GM10847 (cell line): Measurements from ENCODE around the gene CRADD.

Source experiments
- POLR2A ChIP-seq: IDR thresholded peaks from 2 replicates; pipeline ENCODE4 v1.6.1; 2011; ENCODE audit not compliant: insufficient read length; ENCODE audit errors: extremely low read depth

The CRADD gene

DNA sequence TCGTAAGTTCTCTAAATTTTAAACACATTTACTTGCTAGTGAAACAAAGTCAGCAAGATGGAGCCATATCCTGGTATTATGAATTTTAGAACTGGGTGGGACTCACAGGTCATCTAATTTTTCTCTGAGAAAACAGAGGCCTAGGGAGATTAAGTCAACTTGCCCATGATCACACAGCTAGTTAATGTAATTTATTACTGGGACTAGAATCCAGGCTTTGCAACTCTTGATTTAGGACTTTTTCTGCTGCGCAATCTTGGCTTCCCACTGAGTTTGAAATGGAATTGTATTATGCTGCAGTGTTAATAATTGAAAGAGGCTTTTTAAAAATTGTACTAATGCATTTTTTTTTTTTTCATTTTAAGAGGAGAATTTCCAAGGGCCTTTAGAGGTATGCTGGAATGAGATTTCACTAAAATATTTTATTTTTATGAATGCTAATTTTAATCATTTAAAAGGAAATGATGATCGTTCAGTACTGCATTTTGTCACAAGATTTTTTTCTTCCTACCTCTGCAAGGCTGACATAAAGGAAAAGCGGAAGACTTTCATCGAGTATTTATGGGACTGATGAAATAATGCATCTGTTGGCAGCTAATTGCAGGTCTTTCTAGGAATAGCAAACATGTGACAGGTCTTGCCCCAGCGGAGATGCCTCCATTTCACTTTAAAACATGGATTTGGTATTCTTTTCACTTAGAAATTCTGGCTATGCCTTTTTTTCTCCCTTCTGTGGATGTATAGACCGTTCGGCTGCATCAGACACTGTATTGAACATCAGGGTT is 9.6 kb downstream of the CRADD start:
- no peak for TF ChIP-seq POLR2A

DNA sequence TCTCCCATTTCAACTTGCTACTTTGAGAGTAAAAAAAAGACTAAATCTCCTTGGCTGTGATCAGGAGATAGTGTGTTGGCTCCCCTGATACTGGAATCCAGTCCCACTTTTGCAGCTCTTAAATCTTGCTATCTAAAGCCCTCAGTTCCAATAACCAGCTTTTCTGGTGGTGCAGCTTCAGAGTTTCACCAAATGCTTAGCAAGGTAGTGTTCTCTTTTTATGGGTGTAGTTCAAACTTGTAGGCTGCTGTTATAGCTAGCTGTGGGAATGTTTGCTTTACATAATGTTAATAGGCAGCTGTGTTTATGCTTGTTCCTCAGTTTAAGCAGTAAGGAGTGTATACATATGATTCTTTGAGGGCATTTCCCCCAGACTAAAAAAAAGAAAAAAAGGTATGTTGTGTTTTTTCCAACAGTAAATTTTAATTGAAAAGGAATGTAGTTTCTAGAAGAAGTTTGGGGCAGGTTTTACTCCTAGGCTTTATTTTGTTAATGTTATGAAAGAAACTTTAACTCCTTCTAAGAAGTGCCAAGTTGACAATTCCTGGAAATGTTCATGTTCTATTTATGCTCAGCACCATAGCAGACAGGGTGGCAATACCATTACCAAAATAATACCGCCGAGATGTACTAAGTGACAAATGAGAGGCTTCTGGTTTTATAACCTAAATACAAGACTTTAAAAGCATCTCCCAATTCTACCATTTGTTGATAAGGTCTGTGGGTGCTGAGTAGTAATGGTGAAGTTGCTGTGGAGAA is 12.1 kb downstream of the CRADD start:
- TF ChIP-seq POLR2A = no peak

DNA sequence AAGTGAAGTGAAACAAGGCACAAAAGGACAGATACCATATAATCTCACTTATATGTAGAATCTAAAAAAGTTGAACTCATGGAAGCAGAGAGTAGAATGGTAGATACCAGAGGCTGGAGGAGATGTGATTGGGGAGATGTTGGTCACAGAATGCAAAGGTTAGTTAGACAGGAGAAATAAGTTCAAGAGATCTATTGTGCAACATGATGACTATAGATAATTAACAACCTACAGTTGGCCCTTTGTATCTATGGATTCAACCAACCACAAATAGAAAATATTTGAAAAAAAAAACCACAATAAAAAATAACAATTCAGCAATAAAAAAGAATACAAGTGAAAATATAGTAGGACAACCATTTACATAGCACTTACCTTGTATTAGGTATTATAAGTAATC is 19.3 kb downstream of the CRADD start:
- TF ChIP-seq POLR2A = no peak

DNA sequence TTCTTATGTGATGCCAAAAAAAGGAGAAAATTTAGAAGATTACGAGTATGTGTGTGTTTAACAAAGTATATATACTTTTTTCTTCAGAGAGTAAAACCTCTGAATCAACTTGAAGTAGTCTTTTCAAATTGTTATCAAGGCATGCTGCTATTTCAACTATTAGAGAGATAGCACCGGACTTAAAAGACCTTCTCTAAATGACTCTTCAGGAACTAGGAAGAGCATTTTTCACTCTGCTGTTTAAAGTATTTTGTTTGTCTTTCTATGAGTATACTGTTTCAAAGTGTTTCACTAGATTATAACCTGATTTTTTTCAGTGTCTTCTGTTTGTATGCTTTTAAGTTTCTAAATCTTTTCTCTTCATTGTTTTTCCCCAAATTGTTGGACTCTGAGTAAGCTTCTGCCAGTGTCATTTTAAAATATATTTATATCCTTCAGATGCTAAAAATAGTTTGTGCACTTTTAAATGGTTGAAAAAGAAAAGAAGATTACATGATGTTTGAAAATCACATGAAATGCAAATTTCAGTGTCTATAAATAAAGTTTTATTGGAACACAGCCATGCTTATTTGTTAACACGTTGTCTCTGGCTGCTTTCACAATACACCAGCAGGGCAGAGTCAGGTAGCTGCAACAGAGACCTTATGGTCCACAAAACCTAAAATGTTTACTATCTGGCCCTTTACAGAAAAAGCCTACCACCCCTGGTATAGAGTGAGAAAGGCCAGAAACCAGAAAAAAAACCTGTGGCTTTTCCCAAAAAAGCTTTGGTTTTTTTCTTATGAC is 21.3 kb downstream of the CRADD start:
- TF ChIP-seq POLR2A = no peak

DNA sequence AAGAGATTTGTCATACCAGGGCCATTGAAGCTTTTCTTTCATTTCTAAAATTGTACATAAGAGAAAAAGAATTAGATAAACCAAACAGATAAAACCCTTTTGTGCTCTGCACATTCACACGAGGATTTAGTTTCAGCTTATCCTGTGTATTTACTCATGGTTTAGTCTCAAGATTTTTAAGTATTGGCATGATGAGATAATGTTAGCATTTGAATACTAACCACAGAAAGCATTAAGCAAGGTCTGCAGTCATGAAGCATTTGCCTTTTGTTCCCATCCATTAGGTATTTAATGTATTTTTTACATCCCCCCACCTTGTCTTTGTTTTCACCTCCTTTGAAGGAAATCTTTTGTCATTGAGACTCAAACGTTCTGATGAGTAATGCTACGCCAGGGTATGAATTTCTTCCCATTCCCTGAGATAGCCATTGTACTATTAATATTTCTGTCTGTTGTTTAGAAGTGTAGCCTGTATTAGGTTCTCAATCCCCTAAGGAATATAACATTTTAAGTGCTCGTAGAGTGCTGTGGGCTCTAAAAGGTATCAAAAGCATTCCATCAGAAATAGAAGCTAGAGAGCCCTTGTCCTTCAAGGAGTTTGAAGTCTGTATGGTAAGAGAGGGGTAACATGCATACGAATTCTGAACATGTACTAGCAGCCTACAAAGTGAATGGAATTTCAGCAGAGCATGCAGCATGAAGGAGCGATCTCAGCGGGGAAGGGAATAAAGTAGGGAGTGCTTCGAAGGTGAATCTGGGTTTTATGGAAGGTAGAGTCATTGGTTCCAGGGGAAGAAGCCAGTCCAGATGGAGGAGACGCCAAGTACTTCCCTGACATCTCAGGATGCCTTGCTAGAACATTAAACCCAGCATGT is 22.3 kb downstream of the CRADD start:
- TF ChIP-seq POLR2A = no peak

DNA sequence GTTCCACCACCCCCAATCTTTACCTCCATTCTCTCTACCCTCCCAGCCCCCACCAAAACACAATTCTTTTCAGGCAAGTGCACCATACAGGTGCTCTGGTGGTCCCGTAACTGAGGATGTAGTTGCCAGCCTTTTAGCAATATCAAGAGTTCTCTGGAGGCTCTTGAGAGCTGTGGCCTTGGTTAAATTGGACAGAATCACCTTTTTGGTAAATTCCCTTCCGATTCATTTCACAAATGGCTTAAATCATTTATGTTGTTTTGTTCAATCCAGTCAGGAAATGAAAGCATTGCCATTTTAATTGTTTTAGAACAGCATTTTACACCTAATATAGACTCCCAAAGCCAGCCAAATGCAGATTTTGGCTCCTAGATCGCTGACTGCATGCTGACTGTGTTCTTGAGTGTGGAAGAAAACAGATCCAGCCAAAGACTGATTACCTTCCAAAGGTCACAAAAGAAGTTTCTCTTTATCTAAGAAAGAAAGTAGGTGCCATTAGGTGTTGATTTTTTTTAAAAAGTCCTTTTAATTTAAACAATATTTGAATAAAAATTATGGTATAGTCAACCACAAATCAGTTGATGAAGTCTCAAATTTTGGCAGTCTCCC is 25.6 kb downstream of the CRADD start:
- no peak for TF ChIP-seq POLR2A

DNA sequence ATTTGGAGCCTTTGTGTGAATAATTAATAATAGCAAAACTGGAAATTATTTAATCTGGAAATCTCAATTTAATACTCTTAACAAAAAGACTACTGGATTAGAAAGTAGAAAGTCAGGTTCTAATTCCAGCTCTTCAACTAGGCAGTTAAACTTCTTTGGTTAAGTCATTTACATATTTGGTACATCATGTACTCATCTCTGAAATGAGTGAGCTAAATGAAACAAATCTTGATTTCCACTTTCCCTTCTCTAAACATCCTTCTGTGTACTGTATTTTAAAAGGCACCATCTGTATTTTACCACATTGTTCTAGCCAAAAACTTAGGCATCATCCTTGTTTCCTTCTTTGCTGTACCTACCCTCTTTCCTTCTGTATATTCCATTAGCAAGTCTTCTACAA is 26.9 kb downstream of the CRADD start:
- no peak for TF ChIP-seq POLR2A

DNA sequence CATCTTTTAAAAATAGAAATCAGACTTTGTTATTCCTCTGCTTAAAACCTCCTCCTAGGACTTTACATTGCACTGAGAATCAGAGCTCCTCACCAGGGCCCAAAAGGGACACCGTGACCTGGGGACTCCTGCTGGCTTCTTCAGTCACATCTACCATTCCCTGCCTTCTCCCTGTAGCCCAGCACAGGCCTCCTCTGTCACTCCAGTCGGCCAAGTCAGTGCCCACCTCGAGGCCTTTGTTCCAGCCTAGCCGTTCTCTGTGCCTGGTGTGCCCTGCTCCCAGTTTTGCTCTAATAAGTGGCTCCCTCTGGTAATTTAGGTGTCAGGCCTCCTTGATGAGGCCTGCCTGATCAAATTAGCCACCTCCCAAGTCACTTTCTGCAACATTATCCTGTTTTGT is 27.4 kb downstream of the CRADD start:
- TF ChIP-seq POLR2A = no peak

DNA sequence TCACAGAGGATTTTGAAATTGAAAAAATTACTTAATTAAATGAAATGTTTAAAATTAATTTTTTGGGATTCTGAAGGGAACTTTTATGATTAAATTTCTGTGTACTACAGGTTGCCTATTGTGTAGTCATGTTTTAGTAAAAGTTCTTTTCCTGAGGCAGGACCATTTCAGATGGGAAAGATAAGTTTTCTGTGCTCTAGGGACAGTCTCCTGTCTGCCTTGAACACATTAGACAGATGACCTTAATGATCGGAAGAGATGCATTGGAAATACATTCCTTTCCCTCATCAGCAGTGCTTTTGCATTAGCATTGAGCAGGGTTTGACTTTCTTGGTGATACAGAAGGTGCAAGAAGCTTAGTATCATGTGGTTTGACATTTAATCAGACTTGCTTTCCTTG is 28.1 kb downstream of the CRADD start:
- TF ChIP-seq POLR2A = no peak

DNA sequence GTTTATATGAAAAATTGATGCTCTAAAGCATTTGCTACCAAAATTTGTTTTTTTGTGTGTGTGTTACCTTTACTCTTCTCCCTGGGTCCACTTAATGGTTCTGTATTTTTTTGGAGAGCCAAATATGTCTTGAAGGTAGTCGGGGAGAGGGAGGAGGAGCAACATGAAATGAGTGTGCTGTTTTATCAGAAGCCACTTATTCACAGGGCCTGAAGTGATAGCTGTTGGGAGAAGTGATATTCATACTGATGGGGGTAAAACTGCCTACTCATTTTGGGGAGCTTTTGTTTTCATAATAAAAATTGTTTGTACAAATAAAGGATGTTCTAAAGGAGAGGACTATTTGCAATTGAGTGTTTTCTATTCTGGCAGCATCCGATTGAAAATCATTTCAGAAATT is 29.2 kb downstream of the CRADD start:
- TF ChIP-seq POLR2A = no peak

DNA sequence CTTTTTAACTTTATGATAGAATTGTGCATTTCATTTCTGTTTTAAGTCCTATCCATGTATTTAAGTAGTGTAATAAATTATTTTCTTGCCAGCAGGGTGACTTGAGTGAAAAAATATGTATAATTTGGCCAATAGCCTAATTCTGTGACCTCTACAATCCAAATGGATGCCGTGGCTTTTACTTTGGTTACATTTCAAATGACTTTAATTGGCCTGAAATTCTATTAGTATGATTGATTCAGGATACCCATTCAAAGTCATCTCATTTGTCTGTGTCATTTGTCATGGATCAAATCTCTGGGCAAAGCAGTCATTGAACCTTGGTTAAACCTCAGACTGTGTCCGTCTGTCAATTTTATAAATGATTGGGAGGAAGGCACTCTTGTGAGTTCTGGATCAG is 29.6 kb downstream of the CRADD start:
- TF ChIP-seq POLR2A = no peak

DNA sequence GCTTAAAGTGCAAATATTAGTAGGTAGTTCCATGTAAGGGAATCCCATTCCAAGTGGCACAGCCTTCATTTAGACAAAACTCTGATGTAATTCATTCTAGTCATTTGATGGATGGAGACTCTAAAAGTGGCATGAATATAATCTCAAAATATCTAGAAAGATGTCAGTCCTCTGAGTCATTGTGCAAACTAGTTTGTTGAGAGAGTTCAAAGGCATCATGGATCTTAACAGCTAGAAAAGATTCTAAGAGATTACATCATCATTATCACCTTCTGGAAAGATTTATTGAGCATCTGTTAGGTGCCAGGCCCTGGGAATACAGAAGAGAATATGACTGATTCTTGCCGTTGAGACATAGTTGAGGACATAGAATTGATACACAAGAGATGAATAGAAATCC is 30.7 kb downstream of the CRADD start:
- TF ChIP-seq POLR2A = no peak

DNA sequence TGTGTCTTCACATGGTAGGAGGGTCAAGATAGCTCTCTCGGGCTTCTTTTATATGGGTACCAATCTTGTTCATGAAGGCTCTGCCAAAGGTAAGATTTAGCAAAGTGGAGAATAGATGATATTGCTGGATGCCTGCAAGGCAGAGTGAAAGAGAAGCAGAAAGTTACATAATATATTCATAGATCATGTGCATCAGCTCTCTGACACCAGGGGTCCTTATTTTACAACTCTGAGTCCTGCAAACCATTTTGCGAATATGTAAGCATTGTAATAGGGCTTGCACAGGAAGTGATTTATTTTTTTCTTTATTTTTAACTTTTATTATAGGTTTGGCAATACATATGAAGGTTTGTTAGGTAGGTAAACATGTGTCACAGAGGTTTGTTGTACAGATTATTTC is 31.8 kb downstream of the CRADD start:
- no peak for TF ChIP-seq POLR2A

DNA sequence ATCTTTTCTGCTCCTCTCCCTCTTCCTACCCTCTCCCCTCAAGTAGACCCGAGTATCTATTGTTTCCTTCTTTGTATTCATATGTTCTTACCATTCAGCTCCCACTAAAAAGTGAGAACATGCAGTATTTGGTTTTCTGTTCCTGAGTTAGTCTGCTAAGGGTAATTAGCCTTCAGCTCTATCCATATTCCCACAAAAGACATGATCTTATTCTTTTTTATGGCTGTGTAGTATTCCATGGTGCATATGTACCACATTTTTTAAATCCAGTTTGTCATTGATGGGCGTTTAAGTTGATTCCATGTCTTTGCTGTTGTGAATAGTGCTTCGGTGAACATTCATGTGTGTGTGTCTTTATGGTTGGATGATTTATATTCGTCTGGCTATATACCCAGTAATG is 32.2 kb downstream of the CRADD start:
- no peak for TF ChIP-seq POLR2A

DNA sequence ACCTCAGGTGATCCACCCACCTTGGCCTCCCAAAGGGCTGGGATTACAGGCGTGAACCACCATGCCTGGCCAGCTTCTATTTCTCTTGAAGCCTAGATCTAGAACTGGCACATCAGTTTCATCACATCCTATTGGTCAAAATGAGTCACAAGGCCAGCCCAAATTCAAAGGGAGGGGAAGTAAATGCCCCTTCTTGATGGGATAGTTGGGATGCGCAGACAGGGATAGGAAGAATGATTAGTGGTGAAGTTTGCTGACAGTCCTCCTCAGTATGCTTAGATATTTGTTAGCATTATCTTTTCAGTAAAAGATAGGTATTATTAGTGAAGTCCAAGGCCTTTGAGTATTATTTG is 33.4 kb downstream of the CRADD start:
- no peak for TF ChIP-seq POLR2A
